Heart left ventricle (tissue), 13 donors: ENCODE results near the gene RNF13.

Source experiments
- CTCF ChIP-seq, 12 donors: fragments of 200-600 bp; sonication (generic) in 4 of 12; IDR thresholded peaks; one replicate each; pipeline versions ENCODE4 v1.5.0 to v1.8.0; 2018 to 2022; ENCODE audit warnings: antibody characterized with exemption in 12 of 12, mild to moderate bottlenecking in 5 of 12
- POLR2A ChIP-seq, 2 donors: fragments of 450-650 bp; IDR thresholded peaks; one replicate each; pipeline ENCODE4 v1.6.1; 2017; ENCODE audit warnings: antibody characterized with exemption in 2 of 2, mild to moderate bottlenecking in 2 of 2, moderate library complexity in 2 of 2
- donor health status: ischemic (EF 13 %, LVEDD 7.1; RV severe dilation, severe dysfunction).
- donor health status: DM: no; HTN: yes; CAD: no.
- donor health status: DM: no; HTN: no; CAD: no.
- donor health status: ischemic (EF 25% LVEDD 6.9; RV normal size, moderate dysfunction).
- donor health status: ischemic (EF 25% LVEDD 5.7; RV mildly dilated, moderate dysfunction).
- donor health status: ischemic (EF 35%, LVEDD 5.7; RV mildly dilated, moderate dysfunction).
- donor health status: nonischemic (EF 11% LVEDD 7.7; RV severe dilation, severe dysfunction).
- donor health status: DM: yes; HTN: yes; CAD: no.
- donor health status: PGD.
- donor health status: ischemic (EF 29% LVEDD 5.4; RV normal size, mild dysfunction).
- donor health status: nonischemic (EF 23%, LVEDD 6.1; RV moderate dilation, normal function).

GRCh38 chr3:149815728-149816127 lies 2.7 kb downstream of the RNF13 start:
- TF ChIP-seq POLR2A (IDR thresholded peaks at IDR 0.05): no peak
- TF ChIP-seq CTCF (IDR thresholded peaks at IDR 0.05): no peak
